HepG2 (cell line): ENCODE data around the gene SMIM8. TPM values are rescaled to one million over a fixed set of nuclear protein-coding genes. Genes with fewer than 3 reads are reported as not detected.

Experiments
- E2F5 ChIP-seq: sonication (generic); formaldehyde crosslinking; conservative IDR thresholded peaks from 2 replicates; pipeline ENCODE4 v1.4.0; 2020; ENCODE audit warnings: missing genetic modification reagents
- GATA4 ChIP-seq: sonication (generic); IDR thresholded peaks from 2 replicates; pipeline ENCODE4 v1.6.1; 2016; ENCODE audit warnings: antibody characterized with exemption, low read depth, borderline replicate concordance
- GMEB1 ChIP-seq: sonication (generic); formaldehyde crosslinking; IDR thresholded peaks from 2 replicates; pipeline ENCODE4 v1.5.1; 2020; ENCODE audit warnings: missing genetic modification reagents, mild to moderate bottlenecking, borderline replicate concordance
- HDAC1 ChIP-seq: sonication (generic); formaldehyde crosslinking; IDR thresholded peaks from 2 replicates; pipeline ENCODE4 v1.5.1; 2020; ENCODE audit warnings: mild to moderate bottlenecking, missing genetic modification reagents
- HMGA1 ChIP-seq: sonication (generic); formaldehyde crosslinking; conservative IDR thresholded peaks from 2 replicates; pipeline ENCODE4 v1.4.0; 2020; ENCODE audit warnings: missing genetic modification reagents
- MTA1 ChIP-seq: sonication (generic); formaldehyde crosslinking; IDR thresholded peaks from 2 replicates; pipeline ENCODE4 v1.4.0; 2020; ENCODE audit warnings: missing genetic modification reagents, mild to moderate bottlenecking, borderline replicate concordance
- MTF2 ChIP-seq: sonication (generic); formaldehyde crosslinking; IDR thresholded peaks from 2 replicates; pipeline ENCODE4 v1.5.0; 2020; ENCODE audit warnings: missing genetic modification reagents, borderline replicate concordance
- SMAD3 ChIP-seq: sonication (generic); formaldehyde crosslinking; IDR thresholded peaks from 2 replicates; pipeline ENCODE4 v1.4.0; 2020; ENCODE audit warnings: missing genetic modification reagents
- SP5 ChIP-seq: IDR thresholded peaks from 2 replicates; pipeline ENCODE4 v1.6.1; 2016; ENCODE audit warnings: low read depth, borderline replicate concordance
- SRSF4 ChIP-seq: fragments of 200-400 bp; formaldehyde crosslinking; IDR thresholded peaks from one replicate; pipeline ENCODE4 v1.6.1; 2018; ENCODE audit warnings: mild to moderate bottlenecking, low read depth, low read length, moderate library complexity; ENCODE audit not compliant: poor library complexity, severe bottlenecking
- ZNF597 ChIP-seq: sonication (generic); formaldehyde crosslinking; IDR thresholded peaks from 2 replicates; pipeline ENCODE4 v1.5.0; 2020; ENCODE audit warnings: missing genetic modification reagents
- ZNF740 ChIP-seq: sonication (generic); formaldehyde crosslinking; IDR thresholded peaks from 2 replicates; pipeline ENCODE4 v1.4.0; 2020; ENCODE audit warnings: missing genetic modification reagents
- ZNF775 ChIP-seq: sonication (generic); formaldehyde crosslinking; IDR thresholded peaks from 2 replicates; pipeline ENCODE4 v1.4.0; 2020; ENCODE audit warnings: missing genetic modification reagents, mild to moderate bottlenecking, moderate library complexity, borderline replicate concordance
- polyA plus RNA-seq, 8 experiments: library from polyadenylated mRNA; depleted of rRNA in 3 of 8; stranded (reverse) in 7 of 8; unstranded in 1 of 8; fragments of >200 nt; fragmentation: Illumina TruSeq in 4 of 8; extraction: Trizol in 4 of 8; gene quantifications; 2 replicates each; pipeline versions ENCODE4 v1.2.1 to v1.2.3, GENCODE V29; 2011 to 2016; ENCODE audit warnings: low read depth in 4 of 8, missing spikeins in 1 of 8, mixed read lengths in 1 of 8; ENCODE audit not compliant: insufficient read depth in 1 of 8
- total RNA-seq, 5 experiments: library from RNA; depleted of rRNA; stranded (reverse); fragments of >200 nt; fragmentation: Illumina TruSeq; extraction: Trizol; gene quantifications; 2 replicates each; pipeline ENCODE4 v1.2.3, GENCODE V29; 2016; ENCODE audit warnings: low read depth in 1 of 5
- TF ChIP-seq, protein P1 (sequence below): sonication (generic); formaldehyde crosslinking; IDR thresholded peaks from 2 replicates; pipeline ENCODE4 v1.5.0; 2020; ENCODE audit warnings: missing genetic modification reagents, mild to moderate bottlenecking, borderline replicate concordance
- TF ChIP-seq, protein P2 (sequence below): IDR thresholded peaks from 2 replicates; pipeline ENCODE4 v1.4.0; 2020; ENCODE audit warnings: mild to moderate bottlenecking, missing genetic modification reagents
- TF ChIP-seq, protein P3 (sequence below): sonication (generic); formaldehyde crosslinking; conservative IDR thresholded peaks from 2 replicates; pipeline ENCODE4 v1.8.0; 2022; ENCODE audit warnings: mild to moderate bottlenecking, moderate library complexity, missing genetic modification reagents

Gene SMIM8
- total and polyA plus RNA-seq, 2 of the 13 experiments (the other 11 are each of a cell fraction or from before 2014, with no cell fraction given) = 4.8 to 10.0 TPM

DNA sequence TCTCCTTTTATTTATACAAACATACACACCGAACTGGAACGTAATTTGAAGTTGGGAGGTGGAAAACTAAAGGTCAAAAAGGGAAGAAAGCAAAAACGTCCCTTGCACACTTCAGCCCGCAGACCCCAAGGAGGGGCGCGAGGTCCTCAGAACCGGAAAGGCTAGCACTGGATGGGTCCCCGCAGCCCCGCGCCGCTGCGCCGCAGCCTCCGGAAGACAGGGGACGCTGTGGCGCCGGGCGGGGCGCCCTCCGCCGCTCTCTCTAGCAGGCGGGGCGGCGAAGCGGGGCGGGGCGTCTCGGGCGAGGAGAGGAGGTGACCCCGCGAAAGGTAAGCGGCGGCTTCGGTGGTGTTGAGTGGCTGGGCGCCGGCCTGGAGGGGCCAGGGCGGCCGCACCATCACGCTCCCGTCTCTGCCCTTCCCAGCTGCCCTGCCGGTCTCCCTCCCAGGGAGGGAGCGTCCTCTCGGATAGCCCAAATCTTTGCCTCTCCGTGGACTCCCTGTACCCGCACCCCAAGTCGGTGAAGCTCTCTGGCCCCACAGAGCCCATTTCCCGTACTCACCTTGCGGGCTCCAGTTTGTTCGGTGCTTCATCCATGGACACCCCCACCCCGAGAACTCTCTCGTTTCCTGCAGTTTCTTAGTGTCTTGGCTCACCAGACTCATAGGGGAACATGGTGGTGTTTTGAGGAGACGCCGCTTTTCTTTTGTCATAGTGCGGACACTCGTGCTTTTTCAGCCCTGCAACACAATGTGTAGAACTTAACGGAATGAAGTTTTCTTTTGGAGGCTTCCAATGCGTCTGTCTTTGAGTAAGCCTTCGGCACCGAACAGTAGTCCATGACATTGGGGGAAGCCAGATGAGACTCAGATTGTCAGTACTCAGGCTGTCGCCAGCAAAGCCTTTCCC is at the start of gene SMIM8 (continued):
- TF ChIP-seq, protein P1, sequence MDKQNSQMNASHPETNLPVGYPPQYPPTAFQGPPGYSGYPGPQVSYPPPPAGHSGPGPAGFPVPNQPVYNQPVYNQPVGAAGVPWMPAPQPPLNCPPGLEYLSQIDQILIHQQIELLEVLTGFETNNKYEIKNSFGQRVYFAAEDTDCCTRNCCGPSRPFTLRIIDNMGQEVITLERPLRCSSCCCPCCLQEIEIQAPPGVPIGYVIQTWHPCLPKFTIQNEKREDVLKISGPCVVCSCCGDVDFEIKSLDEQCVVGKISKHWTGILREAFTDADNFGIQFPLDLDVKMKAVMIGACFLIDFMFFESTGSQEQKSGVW (CRISPR knock-in tag) = no peak
- TF ChIP-seq SRSF4 = no peak
- TF ChIP-seq SP5 = peak; percentile 97
- TF ChIP-seq SMAD3 (CRISPR knock-in tag) = 0 out of 2 replicates have a peak, but pooled peaks have one; percentile 26
- TF ChIP-seq ZNF597 (CRISPR knock-in tag) = 0 out of 2 replicates have a peak, but pooled peaks have one; percentile 66
- TF ChIP-seq E2F5 (CRISPR knock-in tag) = 0 out of 2 replicates have a peak, but pooled peaks have one; percentile 32
- peak; percentile 82 for TF ChIP-seq HDAC1 (CRISPR knock-in tag)
- no peak for TF ChIP-seq HMGA1 (CRISPR knock-in tag)
- TF ChIP-seq ZNF775 (CRISPR knock-in tag) = no peak
- TF ChIP-seq, protein P2, sequence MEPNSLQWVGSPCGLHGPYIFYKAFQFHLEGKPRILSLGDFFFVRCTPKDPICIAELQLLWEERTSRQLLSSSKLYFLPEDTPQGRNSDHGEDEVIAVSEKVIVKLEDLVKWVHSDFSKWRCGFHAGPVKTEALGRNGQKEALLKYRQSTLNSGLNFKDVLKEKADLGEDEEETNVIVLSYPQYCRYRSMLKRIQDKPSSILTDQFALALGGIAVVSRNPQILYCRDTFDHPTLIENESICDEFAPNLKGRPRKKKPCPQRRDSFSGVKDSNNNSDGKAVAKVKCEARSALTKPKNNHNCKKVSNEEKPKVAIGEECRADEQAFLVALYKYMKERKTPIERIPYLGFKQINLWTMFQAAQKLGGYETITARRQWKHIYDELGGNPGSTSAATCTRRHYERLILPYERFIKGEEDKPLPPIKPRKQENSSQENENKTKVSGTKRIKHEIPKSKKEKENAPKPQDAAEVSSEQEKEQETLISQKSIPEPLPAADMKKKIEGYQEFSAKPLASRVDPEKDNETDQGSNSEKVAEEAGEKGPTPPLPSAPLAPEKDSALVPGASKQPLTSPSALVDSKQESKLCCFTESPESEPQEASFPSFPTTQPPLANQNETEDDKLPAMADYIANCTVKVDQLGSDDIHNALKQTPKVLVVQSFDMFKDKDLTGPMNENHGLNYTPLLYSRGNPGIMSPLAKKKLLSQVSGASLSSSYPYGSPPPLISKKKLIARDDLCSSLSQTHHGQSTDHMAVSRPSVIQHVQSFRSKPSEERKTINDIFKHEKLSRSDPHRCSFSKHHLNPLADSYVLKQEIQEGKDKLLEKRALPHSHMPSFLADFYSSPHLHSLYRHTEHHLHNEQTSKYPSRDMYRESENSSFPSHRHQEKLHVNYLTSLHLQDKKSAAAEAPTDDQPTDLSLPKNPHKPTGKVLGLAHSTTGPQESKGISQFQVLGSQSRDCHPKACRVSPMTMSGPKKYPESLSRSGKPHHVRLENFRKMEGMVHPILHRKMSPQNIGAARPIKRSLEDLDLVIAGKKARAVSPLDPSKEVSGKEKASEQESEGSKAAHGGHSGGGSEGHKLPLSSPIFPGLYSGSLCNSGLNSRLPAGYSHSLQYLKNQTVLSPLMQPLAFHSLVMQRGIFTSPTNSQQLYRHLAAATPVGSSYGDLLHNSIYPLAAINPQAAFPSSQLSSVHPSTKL (CRISPR knock-in tag) = peak; percentile 82; the same call in 1 of the 2 replicates
- TF ChIP-seq MTF2 (CRISPR knock-in tag) = peak; percentile 98
- TF ChIP-seq GMEB1 (CRISPR knock-in tag) = peak; percentile 77
- TF ChIP-seq ZNF740 (CRISPR knock-in tag) = peak; percentile 76; the same call in 1 of the 2 replicates
- TF ChIP-seq MTA1 (CRISPR knock-in tag) = peak; percentile 48; the same call in 1 of the 2 replicates
- no peak; the same call in 1 of the 2 replicates for TF ChIP-seq GATA4
- TF ChIP-seq, protein P3, sequence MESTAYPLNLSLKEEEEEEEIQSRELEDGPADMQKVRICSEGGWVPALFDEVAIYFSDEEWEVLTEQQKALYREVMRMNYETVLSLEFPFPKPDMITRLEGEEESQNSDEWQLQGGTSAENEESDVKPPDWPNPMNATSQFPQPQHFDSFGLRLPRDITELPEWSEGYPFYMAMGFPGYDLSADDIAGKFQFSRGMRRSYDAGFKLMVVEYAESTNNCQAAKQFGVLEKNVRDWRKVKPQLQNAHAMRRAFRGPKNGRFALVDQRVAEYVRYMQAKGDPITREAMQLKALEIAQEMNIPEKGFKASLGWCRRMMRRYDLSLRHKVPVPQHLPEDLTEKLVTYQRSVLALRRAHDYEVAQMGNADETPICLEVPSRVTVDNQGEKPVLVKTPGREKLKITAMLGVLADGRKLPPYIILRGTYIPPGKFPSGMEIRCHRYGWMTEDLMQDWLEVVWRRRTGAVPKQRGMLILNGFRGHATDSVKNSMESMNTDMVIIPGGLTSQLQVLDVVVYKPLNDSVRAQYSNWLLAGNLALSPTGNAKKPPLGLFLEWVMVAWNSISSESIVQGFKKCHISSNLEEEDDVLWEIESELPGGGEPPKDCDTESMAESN (CRISPR knock-in tag) = peak; percentile 88
